SK-N-SH (cell line): ENCODE measurements around the gene GPR146. TPM values are rescaled to one million over a fixed set of nuclear protein-coding genes. Genes with fewer than 3 reads are reported as not detected.

Experiments used
- CTCF ChIA-PET: fragments of 300-600, 350-600 bp; formaldehyde crosslinking; extraction: SDS; loops from one replicate; lab custom pipeline; 2021; lab: Yijun Ruan, JAX
- POLR2A ChIA-PET: fragments of 350-600 bp; sonication (Branson Sonifier 250); formaldehyde crosslinking; extraction: SDS; loops from one replicate; lab custom pipeline; 2020; ENCODE audit warnings: antibody characterized with exemption, inconsistent platforms; lab: Yijun Ruan, JAX
- DNase-seq: peaks from one replicate; pipeline ENCODE4 v3.0.0; 2012
- H2AFZ ChIP-seq: fragments of 200-600 bp; sonication (generic); 2 replicates; pipeline ENCODE4 v1.8.1; 2016; ENCODE audit warnings: antibody characterized with exemption, mild to moderate bottlenecking, low read depth
- H3F3A ChIP-seq: fragments of 200-600 bp; sonication (generic); replicated peaks from 2 replicates; pipeline ENCODE3; 2016; ENCODE audit warnings: antibody characterized with exemption, mild to moderate bottlenecking; ENCODE audit not compliant: insufficient read depth
- H3K27ac ChIP-seq, 2 experiments: fragments of 200-500 bp in 1 of 2; fragments of 200-600 bp in 1 of 2; sonication (Bioruptor generic) in 1 of 2; sonication (generic), shearing (Covaris generic) in 1 of 2; 2 replicates each; pipeline versions ENCODE4 v1.5.1 to v1.6.1; 2014 to 2016; ENCODE audit warnings: low read depth in 2 of 2, inconsistent platforms in 1 of 2, low read length in 1 of 2, mild to moderate bottlenecking in 1 of 2, mixed read lengths in 1 of 2
- H3K27me3 ChIP-seq: fragments of 200-600 bp; sonication (generic), shearing (Covaris generic); 2 replicates; pipeline ENCODE4 v1.6.1; 2016; ENCODE audit warnings: mixed run types; ENCODE audit not compliant: insufficient read depth
- H3K36me3 ChIP-seq, 2 experiments: fragments of 200-500 bp in 1 of 2; fragments of 200-600 bp in 1 of 2; sonication (Bioruptor generic) in 1 of 2; sonication (generic) in 1 of 2; replicated peaks in 1 of 2; 2 replicates each; pipeline versions ENCODE3 to v1.5.1; 2014 to 2016; ENCODE audit warnings: low read length in 1 of 2, mild to moderate bottlenecking in 1 of 2; ENCODE audit not compliant: insufficient read depth in 2 of 2, control insufficient read depth in 1 of 2
- H3K4me1 ChIP-seq, 2 experiments: fragments of 200-500 bp in 1 of 2; fragments of 200-600 bp in 1 of 2; sonication (Bioruptor generic) in 1 of 2; sonication (generic), shearing (Covaris generic) in 1 of 2; 2 replicates each; pipeline versions ENCODE4 v1.5.1 to v1.6.1; 2014 to 2016; ENCODE audit warnings: low read depth in 1 of 2, low read length in 1 of 2, mixed run types in 1 of 2; ENCODE audit not compliant: insufficient read depth in 2 of 2, control insufficient read depth in 1 of 2
- H3K4me2 ChIP-seq: fragments of 200-600 bp; sonication (generic), shearing (Covaris generic); 2 replicates; pipeline ENCODE4 v1.6.1; 2017; ENCODE audit warnings: mixed run types
- H3K4me3 ChIP-seq, 2 experiments: fragments of 200-500 bp in 1 of 2; fragments of 200-600 bp in 1 of 2; sonication (Bioruptor generic) in 1 of 2; sonication (generic), shearing (Covaris generic) in 1 of 2; 2 replicates each; pipeline versions ENCODE4 v1.5.1 to v1.8.1; 2014 to 2016; ENCODE audit warnings: low read depth in 2 of 2, inconsistent platforms in 1 of 2, low read length in 1 of 2, mild to moderate bottlenecking in 1 of 2, mixed read lengths in 1 of 2, moderate library complexity in 1 of 2
- H3K79me2 ChIP-seq: fragments of 200-600 bp; sonication (generic); 2 replicates; pipeline ENCODE4 v1.8.1; 2017; ENCODE audit warnings: mild to moderate bottlenecking; ENCODE audit not compliant: insufficient read depth
- H3K9ac ChIP-seq: fragments of 200-600 bp; sonication (generic); 2 replicates; pipeline ENCODE4 v1.6.1; 2017; ENCODE audit warnings: mixed run types
- H3K9me2 ChIP-seq: fragments of 200-600 bp; sonication (generic); 2 replicates; pipeline ENCODE4 v1.6.1; 2017; ENCODE audit warnings: mixed run types
- H3K9me3 ChIP-seq: fragments of 200-600 bp; sonication (generic); 2 replicates; pipeline ENCODE4 v1.6.1; 2017; ENCODE audit warnings: mixed run types, mild to moderate bottlenecking, moderate library complexity
- H4K20me1 ChIP-seq: fragments of 200-600 bp; sonication (generic); 2 replicates; pipeline ENCODE4 v1.6.1; 2017; ENCODE audit warnings: mild to moderate bottlenecking, mixed run types; ENCODE audit not compliant: insufficient read depth
- ELF1 ChIP-seq: IDR thresholded peaks from 2 replicates; pipeline ENCODE4 v1.4.0; 2012
- EZH2phosphoT487 ChIP-seq: fragments of 200-600 bp; sonication (generic); IDR thresholded peaks from 2 replicates; pipeline ENCODE4 v1.6.1; 2017; ENCODE audit warnings: low read depth, mixed run types, mild to moderate bottlenecking, antibody characterized with exemption, moderate library complexity, borderline replicate concordance
- FOSL2 ChIP-seq: IDR thresholded peaks from 2 replicates; pipeline ENCODE4 v1.4.0; 2012; ENCODE audit warnings: low read depth, mild to moderate bottlenecking, moderate library complexity, borderline replicate concordance
- GATA2 ChIP-seq: sonication (generic); formaldehyde crosslinking; IDR thresholded peaks from 2 replicates; pipeline ENCODE4 v1.5.0; 2020; ENCODE audit warnings: mild to moderate bottlenecking, missing genetic modification reagents
- JUND ChIP-seq: IDR thresholded peaks from 2 replicates; pipeline ENCODE4 v1.4.0; 2012
- MXI1 ChIP-seq: IDR thresholded peaks from 2 replicates; pipeline ENCODE4 v1.6.1; 2012; ENCODE audit warnings: mild to moderate bottlenecking, low read depth, low read length, improper control_type of control experiment
- NRF1 ChIP-seq: IDR thresholded peaks from 2 replicates; pipeline ENCODE4 v1.6.1; 2012; ENCODE audit warnings: low read depth, mild to moderate bottlenecking, low read length
- RAD21 ChIP-seq: IDR thresholded peaks from 2 replicates; pipeline ENCODE4 v1.6.1; 2012; ENCODE audit warnings: mild to moderate bottlenecking, low read length
- RXRA ChIP-seq: IDR thresholded peaks from 2 replicates; pipeline ENCODE4 v1.4.0; 2012; ENCODE audit warnings: low read depth, mild to moderate bottlenecking, borderline replicate concordance
- TCF12 ChIP-seq: IDR thresholded peaks from 2 replicates; pipeline ENCODE4 v1.4.0; 2012
- YY1 ChIP-seq: IDR thresholded peaks from 2 replicates; pipeline ENCODE4 v1.4.0; 2012; ENCODE audit warnings: low read depth, mild to moderate bottlenecking
- WGBS: methylation state at CpG from one replicate; pipeline ENCODE4 v1.1.6; 2017; ENCODE audit warnings: low lambda C conversion rate; 5-methylcytosine and 5-hydroxymethylcytosine counted together
- polyA plus RNA-seq, 3 experiments: library from polyadenylated mRNA; depleted of rRNA; stranded (reverse); fragments of >200 nt; gene quantifications; 2 replicates each; pipeline ENCODE4 v1.2.3, GENCODE V29; 2012
- TF ChIP-seq, protein P1 (sequence below): IDR thresholded peaks from 2 replicates; pipeline ENCODE4 v1.4.0; 2012; ENCODE audit warnings: low read depth, borderline replicate concordance
- TF ChIP-seq, protein P2 (sequence below): IDR thresholded peaks from 2 replicates; pipeline ENCODE4 v1.4.0; 2012; ENCODE audit warnings: low read depth
- TF ChIP-seq, protein P3 (sequence below): IDR thresholded peaks from 2 replicates; pipeline ENCODE4 v1.4.0; 2012; ENCODE audit warnings: low read depth, borderline replicate concordance

The GPR146 gene
- polyA plus RNA-seq, 1 of the 3 experiments (the other 2 are of a cell fraction) = 1.4 TPM

DNA sequence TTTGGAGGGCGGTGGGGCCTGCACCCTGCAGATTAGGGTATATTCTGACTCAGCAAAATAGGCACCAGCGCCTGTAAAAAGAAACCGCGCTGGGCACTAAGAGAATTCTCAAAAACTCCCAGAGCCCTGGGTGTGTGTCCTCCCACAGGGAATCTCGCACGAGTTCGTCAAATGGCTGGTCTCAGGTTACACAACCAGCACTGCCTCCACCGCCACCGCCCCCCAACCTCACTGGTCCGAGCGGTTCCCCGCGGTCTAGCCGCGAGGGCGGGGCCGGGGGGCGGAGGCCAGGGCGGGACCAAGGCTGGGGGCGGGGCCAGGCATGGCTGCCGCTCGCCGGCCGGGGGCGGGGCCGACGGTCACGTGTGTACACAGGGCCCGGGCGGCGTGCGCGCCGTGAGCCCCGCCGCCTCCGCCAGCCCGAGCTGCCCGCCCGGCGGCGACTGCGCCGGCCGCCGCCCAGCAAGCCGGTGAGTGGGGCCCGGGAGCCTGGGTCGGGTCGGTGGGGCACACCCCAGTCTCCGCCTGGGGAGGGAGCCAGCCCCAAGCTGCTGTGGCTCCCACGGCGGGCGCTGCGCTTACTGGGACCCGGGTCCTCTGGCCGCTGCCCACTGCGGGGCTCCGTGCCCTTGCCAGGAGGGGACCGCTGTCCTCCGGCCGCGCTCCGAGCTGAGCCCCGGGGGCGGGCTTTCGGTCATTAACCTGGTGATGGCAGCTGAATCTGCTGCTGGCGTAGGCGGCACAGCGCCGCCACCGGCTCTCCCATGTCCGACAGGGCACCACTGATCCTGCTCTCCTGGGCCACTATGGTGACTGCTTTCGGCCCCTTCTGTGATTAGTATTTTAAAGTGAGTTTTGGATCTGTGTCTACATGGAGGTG, at the start of gene GPR146 (continued):
- TF ChIP-seq, protein P1, sequence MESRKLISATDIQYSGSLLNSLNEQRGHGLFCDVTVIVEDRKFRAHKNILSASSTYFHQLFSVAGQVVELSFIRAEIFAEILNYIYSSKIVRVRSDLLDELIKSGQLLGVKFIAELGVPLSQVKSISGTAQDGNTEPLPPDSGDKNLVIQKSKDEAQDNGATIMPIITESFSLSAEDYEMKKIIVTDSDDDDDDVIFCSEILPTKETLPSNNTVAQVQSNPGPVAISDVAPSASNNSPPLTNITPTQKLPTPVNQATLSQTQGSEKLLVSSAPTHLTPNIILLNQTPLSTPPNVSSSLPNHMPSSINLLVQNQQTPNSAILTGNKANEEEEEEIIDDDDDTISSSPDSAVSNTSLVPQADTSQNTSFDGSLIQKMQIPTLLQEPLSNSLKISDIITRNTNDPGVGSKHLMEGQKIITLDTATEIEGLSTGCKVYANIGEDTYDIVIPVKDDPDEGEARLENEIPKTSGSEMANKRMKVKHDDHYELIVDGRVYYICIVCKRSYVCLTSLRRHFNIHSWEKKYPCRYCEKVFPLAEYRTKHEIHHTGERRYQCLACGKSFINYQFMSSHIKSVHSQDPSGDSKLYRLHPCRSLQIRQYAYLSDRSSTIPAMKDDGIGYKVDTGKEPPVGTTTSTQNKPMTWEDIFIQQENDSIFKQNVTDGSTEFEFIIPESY = peak; percentile 91
- TF ChIP-seq EZH2phosphoT487 (no peak), MXI1 (peak; percentile 89; the same call in 1 of the 2 replicates), RAD21 (peak; percentile 48), JUND (no peak), NRF1 (no peak; the same call in 1 of the 2 replicates), ELF1 (no peak), YY1 (peak; percentile 32; the same call in 1 of the 2 replicates), RXRA (no peak), TCF12 (no peak)
- TF ChIP-seq, protein P2, sequence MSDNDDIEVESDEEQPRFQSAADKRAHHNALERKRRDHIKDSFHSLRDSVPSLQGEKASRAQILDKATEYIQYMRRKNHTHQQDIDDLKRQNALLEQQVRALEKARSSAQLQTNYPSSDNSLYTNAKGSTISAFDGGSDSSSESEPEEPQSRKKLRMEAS = peak; percentile 73
- TF ChIP-seq, protein P3, sequence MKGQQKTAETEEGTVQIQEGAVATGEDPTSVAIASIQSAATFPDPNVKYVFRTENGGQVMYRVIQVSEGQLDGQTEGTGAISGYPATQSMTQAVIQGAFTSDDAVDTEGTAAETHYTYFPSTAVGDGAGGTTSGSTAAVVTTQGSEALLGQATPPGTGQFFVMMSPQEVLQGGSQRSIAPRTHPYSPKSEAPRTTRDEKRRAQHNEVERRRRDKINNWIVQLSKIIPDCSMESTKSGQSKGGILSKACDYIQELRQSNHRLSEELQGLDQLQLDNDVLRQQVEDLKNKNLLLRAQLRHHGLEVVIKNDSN = peak; percentile 83

DNA sequence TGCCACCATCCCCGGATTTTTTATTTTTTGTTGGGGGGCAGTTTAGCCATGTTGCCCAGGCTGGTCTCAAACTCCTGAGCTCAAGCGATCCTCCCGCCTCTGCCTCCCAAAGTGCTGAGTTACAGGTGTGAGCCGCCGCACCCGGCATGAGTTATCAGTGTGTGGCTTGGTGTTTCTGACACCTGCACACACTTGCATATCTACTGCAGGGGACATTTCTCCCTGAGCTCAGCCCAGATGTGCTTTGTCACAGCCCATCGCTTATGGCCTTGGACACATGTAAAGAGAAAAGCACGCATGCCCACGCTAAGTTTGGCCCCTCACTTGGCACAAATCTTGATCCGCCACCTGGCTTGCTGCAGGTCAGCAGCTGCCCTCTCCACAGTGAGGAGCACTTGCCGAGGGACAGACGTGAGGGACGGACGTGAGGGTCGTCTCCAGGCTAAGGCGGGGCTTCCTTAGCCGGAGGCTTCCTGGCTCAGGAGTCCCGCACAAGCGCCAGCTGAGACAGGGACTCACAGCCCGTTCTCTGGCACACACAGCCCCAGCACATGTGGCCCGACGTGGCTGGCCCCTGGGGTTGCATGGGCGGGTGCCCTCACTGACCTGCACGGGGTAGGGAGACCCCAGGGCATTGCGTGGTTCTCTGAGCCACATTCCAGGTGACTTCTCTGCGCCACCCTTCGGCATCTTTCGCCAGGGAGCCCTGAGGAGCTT, 49.6 kb upstream of the GPR146 start:
- Histone ChIP-seq H3K4me1 (peaks cover 3 to 7% of the 10 kb centered on the region in 2 experiments; a peak in 2 of 4 replicates), H3K79me2 (no peaks in the 10 kb centered on the region), H3F3A (peaks cover 10% of the 10 kb centered on the region), H3K9me2 (no peaks in the 10 kb centered on the region), H3K27ac (no peak overlapping the region), H4K20me1 (peaks cover 4% of the 10 kb centered on the region; the same call in 1 of the 2 replicates), H3K27me3 (no peaks in the 10 kb centered on the region), H3K4me2 (no peak overlapping the region), H3K9ac (no peak overlapping the region), H3K4me3 (no peak overlapping the region), H3K9me3 (no peaks in the 10 kb centered on the region), H2AFZ (no peak overlapping the region), H3K36me3 (peaks cover 4 to 37% of the 10 kb centered on the region in 2 experiments)
- ChIA-PET POLR2A (no interaction called here), CTCF (interaction anchor here (1.0 to 11.2 kb wide), 22 partner anchors 9 to 192 kb away, joined by 3 to 756 read pairs (median 50); partner anchors contain the start of genes COX19, CYP2W1, GPER1 and GPR146)
- TF ChIP-seq FOSL2 (no peak), GATA2 (CRISPR knock-in tag) (no peak)
- no peak for DNase-seq
- 91% methylated on average over 27 of the region's 28 CpGs for WGBS
